Measurements from ENCODE around the gene TUBB8.
"Not testable (repeated sequence)": the region's sequence is repeated elsewhere in the genome, so short reads cannot be mapped to it uniquely, and the experiment has no call there.

DNA sequence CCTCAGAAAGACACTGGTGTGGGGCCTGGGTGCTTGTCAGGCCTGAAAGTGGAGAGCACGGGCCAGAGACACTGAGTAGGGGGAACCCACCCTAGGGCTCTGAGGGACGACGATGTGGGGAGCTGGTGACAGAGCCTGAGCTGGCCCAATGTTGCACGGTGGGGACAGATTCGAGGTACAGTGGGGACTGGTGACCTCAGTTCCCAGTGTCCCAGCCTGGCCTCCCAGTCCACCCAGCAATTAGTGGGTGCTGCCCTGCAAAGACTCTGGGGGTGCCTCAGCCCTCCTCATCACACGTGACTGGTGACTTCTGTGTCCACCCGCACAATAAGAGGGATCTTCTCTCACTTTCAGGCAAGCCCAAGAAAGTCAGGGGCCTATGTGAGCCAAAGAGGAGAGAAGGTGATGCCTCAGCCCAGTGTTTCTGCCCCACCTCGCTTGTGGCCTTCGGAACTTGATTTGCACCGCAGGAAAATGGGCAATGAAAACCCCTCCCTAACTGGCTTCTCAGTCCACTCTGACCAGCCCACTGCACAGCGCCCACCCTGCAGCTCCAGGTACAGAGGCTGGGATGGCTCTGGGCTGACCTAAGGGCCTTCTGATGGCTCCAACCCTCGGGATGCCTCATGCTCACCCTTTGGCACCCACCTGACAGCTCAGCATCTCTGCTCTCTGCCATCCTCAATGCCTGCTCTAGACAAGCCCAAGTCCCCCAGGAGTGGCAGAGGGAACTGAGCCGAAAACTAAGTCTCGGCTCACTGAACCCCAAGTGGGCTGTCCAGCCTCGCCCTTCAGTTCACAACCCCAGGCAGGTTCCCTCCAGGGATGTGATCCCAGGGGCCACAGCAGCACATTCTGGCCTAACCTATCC lies 36.4 kb downstream of the TUBB8 start:
- TF ChIP-seq, protein P1, sequence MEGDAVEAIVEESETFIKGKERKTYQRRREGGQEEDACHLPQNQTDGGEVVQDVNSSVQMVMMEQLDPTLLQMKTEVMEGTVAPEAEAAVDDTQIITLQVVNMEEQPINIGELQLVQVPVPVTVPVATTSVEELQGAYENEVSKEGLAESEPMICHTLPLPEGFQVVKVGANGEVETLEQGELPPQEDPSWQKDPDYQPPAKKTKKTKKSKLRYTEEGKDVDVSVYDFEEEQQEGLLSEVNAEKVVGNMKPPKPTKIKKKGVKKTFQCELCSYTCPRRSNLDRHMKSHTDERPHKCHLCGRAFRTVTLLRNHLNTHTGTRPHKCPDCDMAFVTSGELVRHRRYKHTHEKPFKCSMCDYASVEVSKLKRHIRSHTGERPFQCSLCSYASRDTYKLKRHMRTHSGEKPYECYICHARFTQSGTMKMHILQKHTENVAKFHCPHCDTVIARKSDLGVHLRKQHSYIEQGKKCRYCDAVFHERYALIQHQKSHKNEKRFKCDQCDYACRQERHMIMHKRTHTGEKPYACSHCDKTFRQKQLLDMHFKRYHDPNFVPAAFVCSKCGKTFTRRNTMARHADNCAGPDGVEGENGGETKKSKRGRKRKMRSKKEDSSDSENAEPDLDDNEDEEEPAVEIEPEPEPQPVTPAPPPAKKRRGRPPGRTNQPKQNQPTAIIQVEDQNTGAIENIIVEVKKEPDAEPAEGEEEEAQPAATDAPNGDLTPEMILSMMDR (IDR thresholded peaks at IDR 0.05), result not testable (repeated sequence)
- not testable (repeated sequence) for TF ChIP-seq POLR2A (IDR thresholded peaks at IDR 0.05)
